OCI-M1 (cell line): ENCODE data around the gene MRPL32.
"Not testable (repeated sequence)": the region's sequence is repeated elsewhere in the genome, so short reads cannot be mapped to it uniquely, and the experiment has no call there.

Experiments used
- DNase-seq: peaks from one replicate; lab custom pipeline; 2025; lab: John Stamatoyannopoulos, UW

The MRPL32 gene

GRCh38 chr7:42931834-42932651 lies at the start of gene MRPL32, which contains the start of gene PSMA2:
Gene MRPL32 (plus strand): TSS chr7:42932376. CDS start chr7:42932387, 11 bp downstream.
Gene PSMA2 (minus strand): TSS chr7:42932174. CDS start chr7:42932158, 16 bp downstream.
- peak; percentile 95 for DNase-seq

- DNase-seq = no peak
Measured at GRCh38 chr7:42883950-42884349, 48.2 kb upstream of the MRPL32 start.

- not testable (repeated sequence) for DNase-seq
Measured at GRCh38 chr7:42885183-42885582, 47.0 kb upstream of the MRPL32 start.

GRCh38 chr7:42886129-42886528 lies 46.0 kb upstream of the MRPL32 start:
- peak; percentile 41 for DNase-seq

GRCh38 chr7:42886893-42887505 lies 45.2 kb upstream of the MRPL32 start:
- peak; percentile 12 for DNase-seq

- no peak for DNase-seq
Measured at GRCh38 chr7:42893346-42894240, 38.6 kb upstream of the MRPL32 start.

GRCh38 chr7:42900842-42901241 lies 31.3 kb upstream of the MRPL32 start:
- no peak for DNase-seq

GRCh38 chr7:42902331-42902730 lies 29.8 kb upstream of the MRPL32 start:
- peak; percentile 2 for DNase-seq

GRCh38 chr7:42906181-42906580 lies 26.0 kb upstream of the MRPL32 start:
- no peak for DNase-seq

GRCh38 chr7:42907316-42907715 lies 24.9 kb upstream of the MRPL32 start:
- no peak for DNase-seq

GRCh38 chr7:42910306-42910705 lies 21.9 kb upstream of the MRPL32 start:
- no peak for DNase-seq

- DNase-seq = peak; percentile 92
Measured at GRCh38 chr7:42911454-42912447, 20.4 kb upstream of the MRPL32 start, which contains the start of gene C7orf25. Gene C7orf25 (minus strand): TSS chr7:42912070. CDS start chr7:42910900, 1,170 bp downstream.

GRCh38 chr7:42913591-42913990 lies 18.6 kb upstream of the MRPL32 start:
- DNase-seq = peak; percentile 65

GRCh38 chr7:42914009-42914408 lies 18.2 kb upstream of the MRPL32 start:
- DNase-seq = no peak

- DNase-seq = peak; percentile 21
Measured at GRCh38 chr7:42914421-42915045, 17.6 kb upstream of the MRPL32 start.

GRCh38 chr7:42915356-42915755 lies 16.8 kb upstream of the MRPL32 start:
- no peak for DNase-seq

GRCh38 chr7:42922017-42922753 lies 10.0 kb upstream of the MRPL32 start:
- DNase-seq = no peak

GRCh38 chr7:42924223-42924838 lies 7.8 kb upstream of the MRPL32 start:
- no peak for DNase-seq

- DNase-seq = no peak
Measured at GRCh38 chr7:42925630-42926029, 6.5 kb upstream of the MRPL32 start.
